H1 (cell line): ENCODE data around the gene BAHD1. TPM values are rescaled to one million over a fixed set of nuclear protein-coding genes. Genes with fewer than 3 reads are reported as not detected.

ENCODE experiments used
- CTCF ChIA-PET: fragments of 300-600 bp; sonication (Branson Sonifier 250); formaldehyde crosslinking; loops from one replicate; lab custom pipeline; 2021; ENCODE audit not compliant: partially characterized antibody; lab: Charles Lee
- POLR2A ChIA-PET: fragments of 300-600 bp; sonication (Branson Sonifier 250); formaldehyde crosslinking; loops from one replicate; lab custom pipeline; 2021; ENCODE audit warnings: inconsistent platforms; ENCODE audit not compliant: partially characterized antibody; lab: Charles Lee
- DNase-seq, 2 experiments: peaks; one replicate each; pipeline versions ENCODE4 v3.0.0 to v3.0.0-alpha.2; 2010 to 2022; ENCODE audit warnings: low spot score in 2 of 2, low read depth in 1 of 2, mixed read lengths in 1 of 2
- FAIRE-seq: peaks from 2 replicates; lab custom pipeline; 2011; peaks lifted over from hg19 to GRCh38; lab: Jason Lieb, UNC
- H2AFZ ChIP-seq: 2 replicates; pipeline ENCODE4 v1.8.1; 2012; ENCODE audit warnings: low read length, inconsistent platforms
- H2AK5ac ChIP-seq: 2 replicates; pipeline ENCODE4 v1.6.1; 2013; ENCODE audit warnings: low read depth, low read length
- H2BK120ac ChIP-seq: replicated peaks from 2 replicates; pipeline ENCODE3; 2013; ENCODE audit warnings: low read depth, low read length, inconsistent platforms
- H2BK12ac ChIP-seq: 2 replicates; pipeline ENCODE4 v1.6.1; 2013; ENCODE audit warnings: low read depth, low read length
- H2BK15ac ChIP-seq: 2 replicates; pipeline ENCODE4 v1.6.1; 2013; ENCODE audit warnings: low read length
- H2BK20ac ChIP-seq: 2 replicates; pipeline ENCODE4 v1.6.1; 2013; ENCODE audit warnings: low read length
- H2BK5ac ChIP-seq: 2 replicates; pipeline ENCODE4 v1.6.1; 2013; ENCODE audit warnings: low read depth, low read length
- H3K14ac ChIP-seq: 2 replicates; pipeline ENCODE4 v1.6.1; 2013; ENCODE audit warnings: inconsistent platforms; ENCODE audit not compliant: insufficient read length
- H3K18ac ChIP-seq: 2 replicates; pipeline ENCODE4 v1.6.1; 2013; ENCODE audit warnings: low read length; ENCODE audit errors: extremely low read depth
- H3K23ac ChIP-seq: 2 replicates; pipeline ENCODE4 v1.6.1; 2013; ENCODE audit warnings: inconsistent platforms; ENCODE audit not compliant: insufficient read length
- H3K23me2 ChIP-seq: 2 replicates; pipeline ENCODE4 v1.6.1; 2013; ENCODE audit warnings: low read depth, low read length
- H3K27ac ChIP-seq: 2 replicates; pipeline ENCODE4 v1.6.1; 2011; ENCODE audit warnings: low read depth, low read length, inconsistent platforms
- H3K27me3 ChIP-seq, 4 experiments: replicated peaks in 1 of 4; 1 replicate in 1 of 4; 2 replicates in 3 of 4; pipeline versions ENCODE4 v1.6.1 to v1.8.1; 2011 to 2013; ENCODE audit warnings: low read length in 3 of 4, mild to moderate bottlenecking in 3 of 4, inconsistent platforms in 2 of 4, mixed read lengths in 2 of 4, moderate library complexity in 1 of 4; ENCODE audit not compliant: control insufficient read depth in 3 of 4, insufficient read depth in 3 of 4; ENCODE audit errors: extremely low read depth in 1 of 4
- H3K36me3 ChIP-seq, 4 experiments: 2 replicates each; pipeline versions ENCODE4 v1.6.1 to v1.8.1; 2011 to 2013; ENCODE audit warnings: mild to moderate bottlenecking in 4 of 4, low read length in 3 of 4, moderate library complexity in 2 of 4, control low read depth in 1 of 4, inconsistent platforms in 1 of 4; ENCODE audit not compliant: insufficient read depth in 4 of 4, control insufficient read depth in 2 of 4
- H3K4ac ChIP-seq: replicated peaks from 2 replicates; pipeline ENCODE3; 2013; ENCODE audit warnings: low read length, low read depth, mixed read lengths, inconsistent platforms; ENCODE audit not compliant: insufficient read length
- H3K4me1 ChIP-seq, 4 experiments: replicated peaks in 1 of 4; 1 replicate in 1 of 4; 2 replicates in 3 of 4; pipeline versions ENCODE4 v1.6.1 to v1.8.1; 2011 to 2013; ENCODE audit warnings: low read length in 3 of 4, inconsistent platforms in 2 of 4, mixed read lengths in 1 of 4; ENCODE audit not compliant: insufficient read depth in 4 of 4, control insufficient read depth in 3 of 4
- H3K4me2 ChIP-seq, 2 experiments: 2 replicates each; pipeline versions ENCODE4 v1.6.1 to v1.8.1; 2011 to 2013; ENCODE audit warnings: low read depth in 2 of 2, low read length in 2 of 2, control low read depth in 1 of 2, inconsistent platforms in 1 of 2, mild to moderate bottlenecking in 1 of 2; ENCODE audit not compliant: insufficient read depth in 1 of 2
- H3K4me3 ChIP-seq, 4 experiments: fragments of 200-600, 300-600 bp in 1 of 4; sonication (generic), shearing (Covaris generic), sonication (Bioruptor Twin) in 1 of 4; 2 replicates each; pipeline versions ENCODE4 v1.5.1 to v1.8.1; 2011 to 2016; ENCODE audit warnings: low read length in 4 of 4, low read depth in 3 of 4, control low read depth in 2 of 4, inconsistent platforms in 2 of 4, mild to moderate bottlenecking in 2 of 4, mixed read lengths in 1 of 4, moderate library complexity in 1 of 4; ENCODE audit not compliant: insufficient read depth in 2 of 4; ENCODE audit errors: extremely low read depth in 1 of 4
- H3K56ac ChIP-seq: replicated peaks from 2 replicates; pipeline ENCODE3; 2013; ENCODE audit warnings: low read depth, mild to moderate bottlenecking, mixed read lengths, low read length, inconsistent platforms; ENCODE audit not compliant: insufficient read length
- H3K79me1 ChIP-seq: 2 replicates; pipeline ENCODE4 v1.6.1; 2013; ENCODE audit warnings: low read depth, low read length, control low read depth
- H3K79me2 ChIP-seq, 2 experiments: 2 replicates each; pipeline versions ENCODE4 v1.6.1 to v1.8.1; 2012 to 2013; ENCODE audit warnings: low read length in 2 of 2, mild to moderate bottlenecking in 2 of 2, inconsistent platforms in 1 of 2; ENCODE audit not compliant: insufficient read depth in 2 of 2, control insufficient read depth in 1 of 2
- H3K9ac ChIP-seq, 4 experiments: replicated peaks in 1 of 4; 1 replicate in 1 of 4; 2 replicates in 3 of 4; pipeline versions ENCODE4 v1.6.1 to v1.8.1; 2011 to 2013; ENCODE audit warnings: low read depth in 3 of 4, low read length in 3 of 4, control low read depth in 2 of 4, mild to moderate bottlenecking in 2 of 4, moderate library complexity in 2 of 4, inconsistent platforms in 1 of 4; ENCODE audit errors: extremely low read depth in 1 of 4
- H3K9me3 ChIP-seq, 2 experiments: 2 replicates each; pipeline versions ENCODE4 v1.6.1 to v1.8.1; 2012 to 2013; ENCODE audit warnings: mild to moderate bottlenecking in 2 of 2, moderate library complexity in 2 of 2, control low read depth in 1 of 2, inconsistent platforms in 1 of 2, low read depth in 1 of 2, low read length in 1 of 2, mixed read lengths in 1 of 2; ENCODE audit not compliant: insufficient read depth in 2 of 2
- H4K20me1 ChIP-seq, 2 experiments: replicated peaks in 1 of 2; 2 replicates each; pipeline versions ENCODE3 to v1.8.1; 2011 to 2013; ENCODE audit warnings: inconsistent platforms in 2 of 2, low read length in 2 of 2, mild to moderate bottlenecking in 1 of 2; ENCODE audit not compliant: insufficient read depth in 2 of 2, control insufficient read depth in 1 of 2
- H4K5ac ChIP-seq: 2 replicates; pipeline ENCODE4 v1.6.1; 2013; ENCODE audit warnings: low read length, low read depth, mixed read lengths, inconsistent platforms; ENCODE audit not compliant: insufficient read length
- H4K8ac ChIP-seq: 2 replicates; pipeline ENCODE4 v1.8.0; 2013; ENCODE audit warnings: mild to moderate bottlenecking, moderate library complexity, low read length, inconsistent platforms; ENCODE audit not compliant: insufficient read depth; ENCODE audit errors: extremely low read depth
- H4K91ac ChIP-seq: replicated peaks from 2 replicates; pipeline ENCODE3; 2013; ENCODE audit warnings: low read length, mixed read lengths, inconsistent platforms; ENCODE audit not compliant: insufficient read length
- CREB1 ChIP-seq: IDR thresholded peaks from 2 replicates; pipeline ENCODE4 v1.6.1; 2012; ENCODE audit warnings: inconsistent platforms
- EGR1 ChIP-seq: IDR thresholded peaks from 2 replicates; pipeline ENCODE4 v1.6.1; 2011; ENCODE audit warnings: low read depth, low read length, borderline replicate concordance
- FOSL1 ChIP-seq: IDR thresholded peaks from 2 replicates; pipeline ENCODE4 v1.6.1; 2011; ENCODE audit warnings: mild to moderate bottlenecking, low read depth, low read length, moderate library complexity; ENCODE audit not compliant: insufficient read depth
- KDM4A ChIP-seq: IDR thresholded peaks from one replicate; pipeline ENCODE4 v1.7.1; 2012; ENCODE audit warnings: low read depth, mild to moderate bottlenecking, moderate library complexity, low read length, inconsistent platforms; ENCODE audit not compliant: severe bottlenecking
- POU5F1 ChIP-seq: IDR thresholded peaks from 2 replicates; pipeline ENCODE4 v1.6.1; 2011; ENCODE audit warnings: low read depth, mild to moderate bottlenecking, low read length, moderate library complexity
- RXRA ChIP-seq: IDR thresholded peaks from 2 replicates; pipeline ENCODE4 v1.6.1; 2011; ENCODE audit warnings: low read depth, mild to moderate bottlenecking, low read length, moderate library complexity; ENCODE audit not compliant: insufficient read depth
- SIX5 ChIP-seq: IDR thresholded peaks from 2 replicates; pipeline ENCODE4 v1.6.1; 2011; ENCODE audit warnings: mild to moderate bottlenecking, low read depth, low read length
- ZNF274 ChIP-seq: IDR thresholded peaks from 2 replicates; pipeline ENCODE4 v1.7.0; 2012; ENCODE audit warnings: low read length, borderline replicate concordance; ENCODE audit errors: extremely low read depth
- WGBS, 2 experiments: shearing (Covaris generic) in 1 of 2; methylation state at CpG; one replicate each; pipeline versions ENCODE4 v1.1.6 to v1.1.7; 2013 to 2015; ENCODE audit warnings: low lambda C conversion rate in 2 of 2, mixed read lengths in 2 of 2, inconsistent platforms in 1 of 2, low coverage in 1 of 2, missing lambda C conversion rate in 1 of 2; ENCODE audit not compliant: insufficient replicate concordance in 2 of 2, insufficient coverage in 1 of 2, insufficient read length in 1 of 2; ENCODE audit errors: extremely low coverage in 1 of 2, missing lambda C conversion rate in 1 of 2; 5-methylcytosine and 5-hydroxymethylcytosine counted together
- polyA plus RNA-seq, 7 experiments: library from polyadenylated mRNA; depleted of rRNA in 3 of 7; stranded (reverse) in 5 of 7; unstranded in 2 of 7; fragments of >200 nt in 5 of 7; fragments of 200-250 nt in 2 of 7; gene quantifications; 1 replicate in 5 of 7; 2 replicates in 1 of 7; 4 replicates in 1 of 7; pipeline versions ENCODE4 v1.2.1 to v1.2.3, GENCODE V29; 2011 to 2013; ENCODE audit warnings: missing spikeins in 2 of 7, mixed read lengths in 2 of 7
- total RNA-seq: library from RNA; stranded (reverse); fragmentation: NEBNext Ultra II Directional; extraction: Animal tissue kit (Norgen Biotek cat#: 25700); gene quantifications from 2 replicates; pipeline ENCODE4 v1.2.1, GENCODE V29; 2021
- TF ChIP-seq, protein P1 (sequence below): IDR thresholded peaks from 2 replicates; pipeline ENCODE4 v1.6.1; 2012; ENCODE audit warnings: inconsistent platforms
- TF ChIP-seq, protein P2 (sequence below): IDR thresholded peaks from 2 replicates; pipeline ENCODE4 v1.6.1; 2011; ENCODE audit warnings: low read length, improper control_type of control experiment
- TF ChIP-seq, protein P3 (sequence below): IDR thresholded peaks from 2 replicates; pipeline ENCODE4 v1.6.1; 2011; ENCODE audit warnings: low read depth, mild to moderate bottlenecking, low read length; ENCODE audit not compliant: insufficient read depth

BAHD1 gene
- total and polyA plus RNA-seq, 2 of the 8 experiments (the other 6 are each of a cell fraction or from before 2014, with no cell fraction given), result 15.0 to 38.9 TPM

DNA sequence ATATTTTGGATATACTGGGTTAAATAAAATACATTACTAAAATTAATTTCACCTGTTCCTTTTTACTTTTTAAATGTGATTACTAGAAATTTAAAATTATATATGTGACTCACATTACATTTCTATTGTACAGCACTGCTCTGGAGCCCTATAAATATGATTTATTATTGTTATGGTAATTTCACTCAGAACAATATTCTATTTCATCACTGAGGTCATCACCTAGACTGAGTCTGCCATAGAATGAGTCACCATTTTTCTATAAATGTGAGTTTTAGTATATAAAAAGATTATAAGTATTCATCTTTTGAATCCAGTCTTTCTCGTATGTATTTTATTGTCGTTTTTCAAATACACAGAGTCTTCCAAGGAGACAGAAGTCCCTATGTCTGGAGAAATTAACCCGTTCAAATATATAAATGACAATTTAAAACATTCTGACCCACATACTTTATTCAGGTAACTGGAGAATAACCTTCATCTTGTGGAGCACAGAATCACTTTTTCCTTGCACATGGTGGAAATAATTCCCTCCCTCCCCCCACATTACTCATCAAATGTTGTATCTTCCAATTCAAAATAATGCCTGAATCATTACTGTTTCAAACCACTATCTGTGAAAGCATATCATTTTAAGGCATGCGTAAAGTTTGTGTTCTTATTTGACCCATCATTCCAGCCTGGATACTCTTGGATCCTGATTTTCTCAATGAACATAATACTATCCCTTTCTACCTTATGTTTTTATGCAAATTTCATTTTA lies 60.0 kb downstream of the BAHD1 start:
- H2BK120ac ChIP-seq, result no peak overlapping the region
- H3K27ac ChIP-seq, result no peak overlapping the region
- no peak overlapping the region for H3K4ac ChIP-seq
- H2AK5ac ChIP-seq, result no peak overlapping the region
- H3K79me2 ChIP-seq, result no peaks in the 10 kb centered on the region
- H2BK12ac ChIP-seq, result no peak overlapping the region
- ChIA-PET POLR2A (no interaction called here), CTCF (interaction anchor here (0.6 kb wide), 1 partner anchor 50 kb away, joined by 4 read pairs; no protein-coding TSS in a partner anchor)
- H3K23ac ChIP-seq, result no peak overlapping the region
- DNase-seq (no peak), FAIRE-seq (no peak)
- no peak overlapping the region for H3K4me2 ChIP-seq
- no peak overlapping the region for H3K14ac ChIP-seq
- no peak overlapping the region for H2BK15ac ChIP-seq
- H3K18ac ChIP-seq, result no peak overlapping the region
- no peak overlapping the region for H3K9ac ChIP-seq
- no peak overlapping the region for H2BK20ac ChIP-seq
- no peak overlapping the region for H4K8ac ChIP-seq
- H2BK5ac ChIP-seq, result no peak overlapping the region
- peaks cover 0 to 2% of the 10 kb centered on the region in 2 experiments for H4K20me1 ChIP-seq
- no peaks in the 10 kb centered on the region for H3K9me3 ChIP-seq
- no peak overlapping the region for H4K91ac ChIP-seq
- H3K79me1 ChIP-seq, result no peaks in the 10 kb centered on the region
- no peak overlapping the region for H2AFZ ChIP-seq
- no peak overlapping the region for H3K4me3 ChIP-seq
- no peaks in the 10 kb centered on the region for H3K36me3 ChIP-seq
- no peaks in the 10 kb centered on the region for H3K23me2 ChIP-seq
- H3K4me1 ChIP-seq, result no peaks in the 10 kb centered on the region
- WGBS, 2 experiments, result 90% methylated on average over 4 of the region's 4 CpGs; no CpG with 5 or more reads in 1 of the 2 experiments
- H3K56ac ChIP-seq, result no peak overlapping the region
- no peak overlapping the region for H4K5ac ChIP-seq
- no peaks in the 10 kb centered on the region; a peak in 1 of 7 replicates for H3K27me3 ChIP-seq
- TF ChIP-seq, protein P1, sequence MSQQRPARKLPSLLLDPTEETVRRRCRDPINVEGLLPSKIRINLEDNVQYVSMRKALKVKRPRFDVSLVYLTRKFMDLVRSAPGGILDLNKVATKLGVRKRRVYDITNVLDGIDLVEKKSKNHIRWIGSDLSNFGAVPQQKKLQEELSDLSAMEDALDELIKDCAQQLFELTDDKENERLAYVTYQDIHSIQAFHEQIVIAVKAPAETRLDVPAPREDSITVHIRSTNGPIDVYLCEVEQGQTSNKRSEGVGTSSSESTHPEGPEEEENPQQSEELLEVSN, result no peak
- no peak for TF ChIP-seq KDM4A
- TF ChIP-seq RXRA, result no peak
- TF ChIP-seq, protein P2, sequence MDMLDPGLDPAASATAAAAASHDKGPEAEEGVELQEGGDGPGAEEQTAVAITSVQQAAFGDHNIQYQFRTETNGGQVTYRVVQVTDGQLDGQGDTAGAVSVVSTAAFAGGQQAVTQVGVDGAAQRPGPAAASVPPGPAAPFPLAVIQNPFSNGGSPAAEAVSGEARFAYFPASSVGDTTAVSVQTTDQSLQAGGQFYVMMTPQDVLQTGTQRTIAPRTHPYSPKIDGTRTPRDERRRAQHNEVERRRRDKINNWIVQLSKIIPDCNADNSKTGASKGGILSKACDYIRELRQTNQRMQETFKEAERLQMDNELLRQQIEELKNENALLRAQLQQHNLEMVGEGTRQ, result no peak
- TF ChIP-seq EGR1, result no peak
- TF ChIP-seq SIX5, result no peak
- TF ChIP-seq, protein P3, sequence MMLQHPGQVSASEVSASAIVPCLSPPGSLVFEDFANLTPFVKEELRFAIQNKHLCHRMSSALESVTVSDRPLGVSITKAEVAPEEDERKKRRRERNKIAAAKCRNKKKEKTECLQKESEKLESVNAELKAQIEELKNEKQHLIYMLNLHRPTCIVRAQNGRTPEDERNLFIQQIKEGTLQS, result no peak
- no peak for TF ChIP-seq FOSL1
- TF ChIP-seq ZNF274, result no peak
- no peak for TF ChIP-seq CREB1
- TF ChIP-seq POU5F1, result no peak
